Stomach (tissue), 9 donors: ENCODE measurements around the gene RNPEPL1. TPM values are rescaled to one million over a fixed set of nuclear protein-coding genes. Genes with fewer than 3 reads are reported as not detected.

Source experiments
- DNase-seq, 2 donors: peaks; one replicate each; pipeline versions ENCODE4 v3.0.0 to v3.0.0-alpha.2; 2013 to 2019
- H3K27ac ChIP-seq, 5 donors: fragments of 200-600 bp in 4 of 5; sonication (generic) in 4 of 5; one replicate each; pipeline ENCODE4 v1.5.1; 2013 to 2019; ENCODE audit warnings: mild to moderate bottlenecking in 1 of 5, moderate library complexity in 1 of 5
- H3K27me3 ChIP-seq, 3 donors: fragments of 200-600 bp; sonication (generic); one replicate each; pipeline ENCODE4 v1.5.1; 2017 to 2019; ENCODE audit warnings: mixed run types in 1 of 3
- H3K36me3 ChIP-seq, 4 donors: fragments of 200-600 bp; sonication (generic); 1 replicate in 3 of 4; 2 replicates in 1 of 4; pipeline ENCODE4 v1.5.1; 2016 to 2019
- H3K4me1 ChIP-seq, 4 donors: fragments of 200-600 bp; sonication (generic); one replicate each; pipeline ENCODE4 v1.5.1; 2016 to 2019
- H3K4me3 ChIP-seq, 4 donors: fragments of 200-600 bp; sonication (generic) in 3 of 4; one replicate each; pipeline ENCODE4 v1.5.1; 2016 to 2019; ENCODE audit warnings: mild to moderate bottlenecking in 1 of 4
- H3K9me3 ChIP-seq, 4 donors: fragments of 200-600 bp; sonication (generic); one replicate each; pipeline ENCODE4 v1.5.1; 2016 to 2019
- CTCF ChIP-seq, 7 experiments: fragments of 450-650 bp in 4 of 7; fragments of 200-600 bp in 3 of 7; sonication (generic) in 3 of 7; IDR thresholded peaks; one replicate each; pipeline ENCODE4 v1.5.1; 2016 to 2019; ENCODE audit warnings: antibody characterized with exemption in 7 of 7, control low read depth in 2 of 7, mild to moderate bottlenecking in 1 of 7
- EP300 ChIP-seq: sonication (generic); formaldehyde crosslinking; IDR thresholded peaks from one replicate; pipeline ENCODE4 v1.6.1; 2017; ENCODE audit warnings: antibody characterized with exemption
- POLR2A ChIP-seq, 4 donors: fragments of 450-650 bp; IDR thresholded peaks; one replicate each; pipeline ENCODE4 v1.6.1; 2016; ENCODE audit warnings: antibody characterized with exemption in 4 of 4, control low read depth in 2 of 4, mild to moderate bottlenecking in 1 of 4, moderate library complexity in 1 of 4
- POLR2AphosphoS5 ChIP-seq, 3 donors: sonication (generic); formaldehyde crosslinking; IDR thresholded peaks; one replicate each; pipeline ENCODE4 v1.6.1; 2016; ENCODE audit warnings: antibody characterized with exemption in 3 of 3
- WGBS, 5 donors: extraction: QIAGEN DNeasy Blood & Tissue Kit in 3 of 5; methylation state at CpG; one replicate each; pipeline versions ENCODE4 v1.1.5 to v1.1.7; 2013 to 2018; 5-methylcytosine and 5-hydroxymethylcytosine counted together
- intact Hi-C: fragments of 100-400 bp; cut with DNase I; formaldehyde crosslinking; loops from one replicate; pipeline ENCODE4 v1.15.1; 2023; ENCODE audit warnings: low total_unique reads
- polyA plus RNA-seq, 3 donors: library from polyadenylated mRNA; stranded (reverse); fragments of 200-250 nt; gene quantifications; one replicate each; pipeline ENCODE4 v1.2.3, GENCODE V29; 2013
- total RNA-seq, 5 donors: library from RNA; depleted of rRNA; stranded (reverse); fragments of >200 nt; gene quantifications; one replicate each; pipeline versions ENCODE4 v1.1.0 to v1.2.3, GENCODE V29; 2014 to 2016
- donor health status: healthy with polysubstance abuse.
- donor health status: Bipolar disorder and iron deficiency.
- donor health status: healthy.

Gene RNPEPL1
- total and polyA plus RNA-seq, 8 donors = 32.7 to 196 (median 124) TPM

- Histone ChIP-seq H3K36me3 (peaks cover 6 to 52% (median 51%) of the 10 kb centered on the region in 4 donors), H3K9me3 (no peaks in the 10 kb centered on the region), H3K4me3 (no peak overlapping the region), H3K27ac (peak overlapping the region in 4 of 5 donors; percentile 2 to 41 (median 26)), H3K4me1 (peaks cover 36 to 60% (median 48%) of the 10 kb centered on the region in 4 donors), H3K27me3 (no peaks in the 10 kb centered on the region)
- WGBS, 5 donors = 49 to 76% (median 72%) methylated on average over 10 to 14 of the region's 14 CpGs
- intact Hi-C loops = no loop called here
- no peak for TF ChIP-seq CTCF (IDR thresholded peaks at IDR 0.05)
- no peak for TF ChIP-seq POLR2AphosphoS5 (IDR thresholded peaks at IDR 0.05)
- TF ChIP-seq POLR2A (IDR thresholded peaks at IDR 0.05) = no peak
- TF ChIP-seq EP300 = no peak
- DNase-seq = peak; percentile 42 to 52
These were observed 21.1 kb downstream of the RNPEPL1 start for GRCh38 chr2:240589375-240589774.

GRCh38 chr2:240589850-240590525, 21.7 kb downstream of the RNPEPL1 start:
- H3K4me3 ChIP-seq = no peak overlapping the region
- no peak for TF ChIP-seq CTCF (IDR thresholded peaks at IDR 0.05)
- TF ChIP-seq POLR2AphosphoS5 (IDR thresholded peaks at IDR 0.05) = no peak
- TF ChIP-seq POLR2A (IDR thresholded peaks at IDR 0.05) = no peak
- no peak for TF ChIP-seq EP300
- intact Hi-C loops = no loop called here
- H3K27ac ChIP-seq = peak overlapping the region in 3 of 5 donors; percentile 2 to 41 (median 21)
- no peak for DNase-seq
- H3K27me3 ChIP-seq = no peaks in the 10 kb centered on the region
- no peaks in the 10 kb centered on the region for H3K9me3 ChIP-seq
- peaks cover 8 to 59% (median 54%) of the 10 kb centered on the region in 4 donors for H3K36me3 ChIP-seq
- peaks cover 30 to 60% (median 46%) of the 10 kb centered on the region in 4 donors for H3K4me1 ChIP-seq
- whole genome bisulfite sequencing, 5 donors = 57 to 87% (median 70%) methylated on average over 10 to 16 of the region's 16 CpGs

- Histone ChIP-seq H3K4me1 (peaks cover 28 to 60% (median 46%) of the 10 kb centered on the region in 4 donors), H3K4me3 (no peak overlapping the region), H3K27ac (no peak overlapping the region), H3K36me3 (peaks cover 12 to 65% (median 61%) of the 10 kb centered on the region in 4 donors), H3K27me3 (no peaks in the 10 kb centered on the region), H3K9me3 (no peaks in the 10 kb centered on the region)
- 95 to 98% (median 96%) methylated on average over 20 to 21 of the region's 21 CpGs for WGBS, 5 donors
- intact Hi-C loops = no loop called here
- TF ChIP-seq POLR2A (IDR thresholded peaks at IDR 0.05) = no peak
- TF ChIP-seq EP300 = no peak
- TF ChIP-seq CTCF (IDR thresholded peaks at IDR 0.05) = no peak
- no peak for TF ChIP-seq POLR2AphosphoS5 (IDR thresholded peaks at IDR 0.05)
- no peak for DNase-seq
These were observed 22.4 kb downstream of the RNPEPL1 start for GRCh38 chr2:240590681-240591111.

- WGBS, 5 donors = 88 to 93% (median 92%) methylated on average over 6 of the region's 6 CpGs
- Histone ChIP-seq H3K27ac (no peak overlapping the region), H3K36me3 (peaks cover 12 to 70% (median 66%) of the 10 kb centered on the region in 4 donors), H3K9me3 (no peaks in the 10 kb centered on the region), H3K27me3 (no peaks in the 10 kb centered on the region), H3K4me1 (peaks cover 32 to 65% (median 50%) of the 10 kb centered on the region in 4 donors), H3K4me3 (no peak overlapping the region)
- DNase-seq = no peak
- no peak for TF ChIP-seq EP300
- no peak for TF ChIP-seq CTCF (IDR thresholded peaks at IDR 0.05)
- TF ChIP-seq POLR2AphosphoS5 (IDR thresholded peaks at IDR 0.05) = no peak
- TF ChIP-seq POLR2A (IDR thresholded peaks at IDR 0.05) = no peak
- intact Hi-C loops = no loop called here
These were observed 22.9 kb downstream of the RNPEPL1 start for GRCh38 chr2:240591226-240591625.
